ENCODE results near the gene RBPJ.

Gene RBPJ

GRCh38 chr4:26296021-26296420, 24.8 kb upstream of the RBPJ start:
- TF ChIP-seq CTCF (conservative IDR thresholded peaks at IDR 0.05), result no peak
- H3K27ac ChIP-seq, result no peak overlapping the region

- H3K27ac ChIP-seq, result no peak overlapping the region
- no peak for TF ChIP-seq CTCF (conservative IDR thresholded peaks at IDR 0.05)
These were observed 24.3 kb upstream of the RBPJ start for GRCh38 chr4:26296514-26296913.

- no peak overlapping the region for H3K27ac ChIP-seq
- TF ChIP-seq CTCF (conservative IDR thresholded peaks at IDR 0.05), result no peak
These were observed 23.6 kb upstream of the RBPJ start for GRCh38 chr4:26297219-26297618.

- H3K27ac ChIP-seq, result no peak overlapping the region
- no peak for TF ChIP-seq CTCF (conservative IDR thresholded peaks at IDR 0.05)
These were observed 22.4 kb upstream of the RBPJ start for GRCh38 chr4:26298198-26298947.

GRCh38 chr4:26299254-26299882, 21.4 kb upstream of the RBPJ start:
- H3K27ac ChIP-seq, result no peak overlapping the region
- TF ChIP-seq CTCF (conservative IDR thresholded peaks at IDR 0.05), result no peak

- TF ChIP-seq CTCF (conservative IDR thresholded peaks at IDR 0.05), result no peak
- no peak overlapping the region for H3K27ac ChIP-seq
These were observed 20.2 kb upstream of the RBPJ start for GRCh38 chr4:26300314-26301307.
